M059J (cell line): Measurements from ENCODE around the gene BCL11B. TPM values are rescaled to one million over a fixed set of nuclear protein-coding genes. Genes with fewer than 3 reads are reported as not detected.

ENCODE experiments used
- DNase-seq: peaks from one replicate; pipeline ENCODE4 v3.0.0-alpha.2; 2012; ENCODE audit warnings: low read depth
- total RNA-seq: library from RNA; depleted of rRNA; stranded (reverse); fragments of >200 nt; shearing (Covaris generic); gene quantifications from 2 replicates; pipeline ENCODE4 v1.2.3, GENCODE V29; 2014

Gene BCL11B
- total RNA-seq, 1 experiment from 2014 or later, result 0.02 TPM

DNA sequence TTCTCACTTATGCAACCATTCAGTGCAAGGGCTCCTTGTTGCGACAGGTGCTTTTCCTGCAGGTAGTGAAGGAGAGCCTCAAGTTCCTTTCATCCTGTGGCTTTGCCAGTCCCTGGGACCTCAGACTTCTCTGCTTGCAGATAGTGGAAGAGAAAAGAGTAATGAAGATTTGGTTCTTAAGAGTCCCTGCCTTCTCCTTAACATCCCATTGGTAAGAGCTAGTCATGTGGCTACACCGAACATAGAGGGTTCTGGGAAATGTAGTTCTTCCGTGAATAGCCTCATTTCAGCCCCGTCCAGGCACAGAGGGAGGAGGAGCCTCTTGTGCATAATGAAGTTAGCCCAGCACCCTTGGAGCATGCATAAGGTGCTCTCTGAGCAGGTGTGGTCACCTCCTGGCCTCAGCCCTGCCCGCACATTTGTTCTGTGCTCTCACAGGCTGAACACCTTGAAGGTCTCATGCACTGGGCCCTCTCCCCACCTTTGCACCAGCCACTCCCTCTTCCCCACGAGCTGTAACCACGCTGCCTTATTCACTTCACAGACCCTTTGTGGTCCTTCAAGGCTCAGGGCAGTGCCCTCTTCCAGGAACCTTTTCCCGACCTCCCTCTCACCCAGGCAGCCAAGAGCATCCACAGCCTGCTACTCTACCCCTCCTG, 134.0 kb downstream of the BCL11B start:
- DNase-seq, result no peak

DNA sequence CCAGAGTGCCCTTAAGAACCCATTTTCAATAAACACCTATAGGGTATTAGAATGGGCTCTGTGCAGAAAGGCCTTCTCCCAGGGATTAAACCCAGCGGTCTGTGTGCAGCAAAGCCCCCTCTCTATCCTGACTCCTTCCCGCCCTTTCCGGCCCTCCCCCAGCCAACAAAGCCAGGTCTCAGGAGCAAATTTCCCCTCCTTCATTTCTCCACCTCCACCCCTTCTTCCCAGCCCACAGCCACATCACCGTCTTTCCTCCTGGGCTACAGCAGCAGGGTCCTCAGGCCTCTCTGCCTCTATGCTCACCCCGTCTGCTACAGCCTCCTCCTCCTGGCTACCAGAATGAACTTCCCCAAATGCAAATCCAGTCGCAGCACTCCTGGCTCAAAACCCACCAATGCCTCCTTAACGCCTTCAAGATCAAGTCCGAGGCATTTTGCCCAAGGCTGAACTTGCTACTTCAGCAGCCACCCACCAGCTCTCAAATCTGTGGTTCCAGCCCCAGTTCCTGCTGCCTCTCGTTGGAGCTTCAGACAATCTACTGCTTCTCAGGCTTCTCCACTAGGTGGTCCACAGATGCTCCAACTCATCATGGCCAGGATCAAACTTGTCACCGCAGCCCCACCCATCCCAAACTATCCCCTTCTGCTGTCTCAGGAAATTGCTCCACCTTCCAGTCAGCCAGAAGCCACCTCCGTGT, 134.8 kb downstream of the BCL11B start:
- DNase-seq, result no peak

DNA sequence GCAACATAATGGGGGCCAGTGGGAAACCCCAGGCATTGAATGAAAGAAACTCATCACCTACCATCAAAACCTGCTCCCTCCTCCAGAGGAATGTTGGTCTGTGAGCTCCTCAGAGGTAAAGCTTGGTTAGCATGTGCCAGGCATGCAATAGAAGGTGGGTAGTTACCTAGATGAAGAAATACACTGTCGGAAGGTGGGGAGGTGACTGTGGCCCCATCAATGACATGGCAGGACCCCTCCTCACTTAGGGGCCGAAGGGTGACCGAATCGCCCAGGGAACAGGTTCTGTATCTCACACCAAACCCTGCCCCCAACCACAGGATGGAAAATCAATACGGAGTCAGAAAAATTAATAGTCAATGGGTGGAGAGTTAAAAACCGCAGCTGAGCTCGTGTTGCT, 135.6 kb downstream of the BCL11B start:
- DNase-seq, result no peak

DNA sequence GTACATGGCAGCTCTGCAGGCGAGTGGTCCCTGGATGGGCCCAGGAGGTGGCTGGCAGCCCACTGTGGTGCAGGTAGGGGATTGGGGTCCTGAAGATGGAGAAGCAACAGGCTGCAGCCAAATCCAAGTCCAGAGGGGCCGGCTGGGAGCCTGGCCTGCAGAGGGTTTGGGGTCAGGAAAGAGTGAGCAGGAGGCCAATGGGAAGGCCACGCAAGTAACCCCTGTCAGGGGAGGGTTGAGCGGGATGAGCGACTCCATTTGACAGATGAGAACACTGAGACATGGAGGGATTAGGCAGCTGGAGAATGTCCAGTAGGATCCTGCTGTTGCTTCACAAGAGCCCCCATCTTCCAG, 136.0 kb downstream of the BCL11B start:
- DNase-seq, result no peak

DNA sequence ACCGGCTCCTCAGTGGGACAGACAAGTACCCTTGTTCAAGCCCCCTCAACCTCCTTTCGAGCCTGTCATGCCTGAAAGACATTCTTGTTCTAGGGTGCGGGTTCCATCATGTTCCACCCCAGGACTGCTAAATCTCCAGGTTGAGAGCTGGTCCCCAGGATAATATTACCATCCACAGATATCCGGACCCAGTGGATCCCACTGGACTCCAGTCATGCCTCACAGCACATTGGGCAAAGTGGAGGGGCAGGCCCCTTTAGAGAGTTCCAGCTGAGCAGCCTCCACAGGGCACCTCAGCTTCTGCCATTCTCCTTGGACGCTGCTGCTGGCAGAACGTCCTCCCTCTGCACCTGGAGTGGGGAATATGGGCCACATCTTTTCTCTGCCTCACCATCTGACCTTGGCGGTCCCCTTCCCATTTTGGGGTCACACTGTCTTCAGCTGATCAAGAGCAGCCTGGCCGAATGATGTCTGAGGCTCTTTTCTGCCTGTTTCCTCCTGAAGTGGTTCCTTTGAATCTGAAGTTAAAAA, 137.4 kb downstream of the BCL11B start:
- DNase-seq, result no peak

DNA sequence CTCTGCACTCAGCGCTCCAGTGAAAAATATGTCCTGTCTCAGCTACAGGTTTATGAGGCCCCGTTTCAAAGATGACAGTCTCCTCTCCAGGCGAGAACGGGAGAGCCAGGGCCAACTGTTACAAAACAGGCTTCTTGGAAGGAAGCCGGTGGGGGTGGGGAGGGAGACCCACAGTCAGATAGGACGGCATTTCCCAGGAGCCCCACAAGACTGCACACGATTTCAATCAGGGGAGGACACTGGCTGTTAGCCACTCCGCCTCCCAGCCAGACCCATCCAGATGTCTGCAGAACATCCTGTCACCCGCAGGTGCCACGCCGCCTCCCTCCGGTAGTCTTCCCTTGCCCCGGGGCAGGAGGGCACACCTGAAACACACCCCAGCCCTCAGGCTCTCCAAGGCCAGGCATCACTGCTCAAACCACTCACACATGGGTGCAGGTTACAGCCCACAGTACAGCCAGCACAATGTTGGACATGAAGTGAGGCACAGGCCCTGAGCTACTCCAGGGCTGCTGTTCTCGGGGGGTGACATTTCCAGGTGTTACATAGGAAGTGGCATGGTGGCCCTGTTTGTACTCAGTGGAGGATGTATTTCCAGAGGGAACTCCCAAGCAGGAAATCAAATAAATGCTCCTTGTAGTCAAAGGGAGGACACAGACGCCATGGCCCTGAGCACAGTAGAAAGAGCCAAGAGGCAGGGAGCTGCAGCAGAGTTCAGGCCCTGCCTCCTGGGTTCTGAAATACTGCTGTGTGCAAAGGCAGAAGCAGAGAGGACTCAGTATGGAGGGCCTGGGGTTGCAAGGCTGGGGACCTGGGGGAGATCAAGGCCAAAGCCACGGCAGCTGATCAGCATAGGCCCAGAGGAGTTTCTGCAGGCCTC, 138.1 kb downstream of the BCL11B start:
- no peak for DNase-seq

DNA sequence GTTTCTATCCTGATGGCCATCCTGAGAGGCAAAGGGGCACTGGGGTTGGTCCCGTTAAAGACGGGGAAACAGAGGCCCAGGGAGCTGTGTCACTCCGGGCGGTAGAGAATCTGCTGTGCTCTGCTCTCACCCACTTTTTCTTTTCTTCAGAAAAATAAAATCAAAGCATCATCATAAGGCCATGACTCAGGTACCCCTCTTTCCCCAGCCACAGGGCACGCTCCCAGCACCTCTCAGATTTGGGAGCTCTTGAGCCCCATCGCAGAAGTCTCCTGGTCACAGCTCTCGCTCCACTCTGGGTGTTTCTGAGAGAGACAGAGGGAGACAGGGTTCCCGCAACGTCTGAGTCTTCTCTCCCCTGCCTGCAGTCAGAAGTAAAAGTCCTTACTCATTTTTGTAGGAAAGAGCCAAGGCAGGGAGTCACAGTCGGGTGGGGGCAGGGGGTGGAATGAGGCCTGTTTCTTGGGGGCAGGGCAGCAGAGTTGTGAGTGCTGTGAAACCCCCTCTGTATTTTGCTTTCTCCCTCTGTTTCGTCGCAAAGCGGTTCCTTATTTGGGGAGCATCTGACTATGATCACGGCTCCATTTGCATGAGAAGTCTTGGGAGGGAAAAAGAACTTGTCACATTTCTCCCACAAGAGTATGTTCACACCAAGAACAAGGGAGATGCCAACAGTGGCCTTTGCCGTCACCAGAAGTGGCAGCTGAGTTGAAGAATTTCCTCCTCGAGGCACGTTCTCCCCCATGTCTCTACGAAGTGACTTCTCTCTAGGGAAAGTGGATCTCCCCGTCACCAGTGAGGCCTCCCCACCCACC, 139.0 kb downstream of the BCL11B start:
- no peak for DNase-seq

DNA sequence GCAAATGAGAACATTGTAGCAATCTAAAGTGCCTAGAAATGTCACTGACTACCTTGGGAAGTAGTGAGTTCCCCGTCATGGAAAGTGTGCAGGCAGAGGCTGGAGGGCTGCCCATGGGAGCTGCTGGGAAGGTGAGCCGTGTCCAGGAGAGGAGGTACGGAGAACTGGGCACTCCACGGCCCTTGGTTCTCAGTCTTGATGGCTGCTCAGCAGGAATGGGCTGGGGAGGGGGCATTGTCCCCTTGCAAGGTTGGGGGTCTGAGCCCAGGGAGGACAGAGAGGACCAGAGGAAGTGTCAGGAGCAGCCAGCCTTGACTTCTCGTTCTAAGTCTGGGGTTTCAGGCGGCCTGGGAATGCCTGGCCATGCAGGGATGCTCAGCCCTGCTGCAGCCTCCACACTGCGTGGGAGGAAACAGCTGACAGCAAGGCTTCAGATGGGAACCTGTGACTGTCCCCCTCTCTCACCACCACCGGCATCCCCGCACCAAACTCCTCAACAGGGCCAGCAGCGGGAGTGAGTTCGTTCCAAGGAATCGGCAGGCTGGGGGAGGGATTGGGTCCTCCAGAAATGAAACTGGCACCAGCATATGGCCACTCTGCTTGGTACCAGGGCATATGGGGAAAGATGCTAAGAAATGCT, 140.2 kb downstream of the BCL11B start:
- no peak for DNase-seq

DNA sequence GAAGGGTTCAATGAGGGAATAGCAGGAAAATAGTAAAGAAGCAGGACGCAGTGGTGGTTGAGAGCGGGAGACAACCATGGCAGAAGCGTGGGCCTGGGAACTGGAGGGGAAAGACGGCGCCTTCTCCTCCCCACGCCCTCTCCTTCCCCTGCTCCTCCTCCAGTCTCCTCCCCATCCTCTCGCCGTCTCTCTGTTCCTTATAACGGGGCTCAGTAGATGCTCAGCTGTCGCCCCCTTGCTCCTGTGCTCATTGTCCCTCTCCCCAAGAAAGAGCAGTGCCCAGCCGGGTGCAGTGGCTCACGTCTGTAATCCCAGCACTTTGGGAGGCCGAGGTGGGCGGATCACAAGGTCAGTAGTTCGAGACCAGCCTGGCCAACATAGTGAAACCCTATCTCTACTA, 142.0 kb downstream of the BCL11B start:
- no peak for DNase-seq

DNA sequence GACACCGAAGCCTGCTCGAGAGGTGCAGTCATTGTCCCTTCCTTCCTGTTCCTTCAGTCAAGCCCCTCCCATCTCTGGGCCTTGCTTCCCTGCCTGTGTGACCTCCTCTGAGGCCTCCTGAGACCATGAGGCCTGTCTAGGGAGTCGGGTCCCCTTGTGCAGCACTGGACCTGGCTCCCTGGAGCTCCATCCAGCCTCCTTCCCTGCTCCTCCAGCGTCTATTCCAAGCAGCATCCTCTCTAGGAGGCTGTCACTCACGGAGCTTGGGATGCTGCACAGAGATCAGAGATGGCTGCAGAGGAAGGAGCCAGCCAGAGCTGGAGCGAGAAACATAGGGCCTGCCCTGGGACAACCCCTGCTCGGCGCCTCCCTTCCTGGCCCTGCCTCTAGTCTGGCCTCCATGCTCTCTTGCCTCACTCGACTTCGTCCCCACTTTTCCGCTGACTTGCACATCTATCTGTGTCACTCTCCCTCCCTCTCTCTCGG, 142.7 kb downstream of the BCL11B start:
- DNase-seq, result no peak

DNA sequence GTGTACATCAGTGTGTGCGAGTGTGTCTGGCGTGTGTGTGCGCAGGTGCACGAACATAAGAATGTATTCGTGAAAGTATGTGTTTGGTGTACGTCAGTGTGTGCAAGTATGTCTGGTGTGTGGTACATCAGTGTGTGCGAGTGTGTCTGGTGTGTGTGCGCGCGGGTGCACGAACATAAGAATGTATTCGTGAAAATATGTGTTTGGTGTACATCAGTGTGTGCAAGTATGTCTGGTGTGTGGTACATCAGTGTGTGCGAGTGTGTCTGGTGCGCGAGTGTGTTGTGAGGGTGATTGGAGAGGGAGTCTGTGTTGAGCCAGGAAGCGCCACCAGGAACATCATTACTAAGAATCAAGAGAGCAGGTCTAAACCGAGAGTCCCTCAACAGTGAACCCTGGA, 143.8 kb downstream of the BCL11B start:
- DNase-seq, result no peak

DNA sequence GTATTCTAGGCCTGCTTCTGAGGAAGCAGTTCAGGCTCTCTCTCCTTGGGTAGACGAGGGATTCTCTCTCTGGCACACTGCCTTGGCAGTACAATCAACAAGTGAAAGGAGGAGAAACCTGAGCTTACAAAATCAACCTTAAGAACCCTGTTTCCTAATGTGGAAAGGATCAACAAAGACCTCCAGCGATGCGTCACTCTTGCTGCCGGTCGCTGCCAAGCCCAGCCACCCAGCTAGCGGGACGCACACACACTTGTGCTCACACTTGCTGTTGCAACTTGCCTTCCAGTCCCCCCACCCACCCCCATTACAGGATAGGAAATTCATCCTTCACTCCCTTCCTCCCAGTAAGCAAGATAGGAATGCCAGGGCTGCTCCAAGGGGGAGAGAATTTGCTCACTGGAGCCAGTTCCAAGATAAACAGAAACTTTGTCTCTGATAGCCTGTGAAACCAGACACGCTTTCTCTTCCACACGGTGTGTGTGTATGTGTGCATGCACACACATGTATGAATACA, 144.3 kb downstream of the BCL11B start:
- peak; percentile 3 for DNase-seq

DNA sequence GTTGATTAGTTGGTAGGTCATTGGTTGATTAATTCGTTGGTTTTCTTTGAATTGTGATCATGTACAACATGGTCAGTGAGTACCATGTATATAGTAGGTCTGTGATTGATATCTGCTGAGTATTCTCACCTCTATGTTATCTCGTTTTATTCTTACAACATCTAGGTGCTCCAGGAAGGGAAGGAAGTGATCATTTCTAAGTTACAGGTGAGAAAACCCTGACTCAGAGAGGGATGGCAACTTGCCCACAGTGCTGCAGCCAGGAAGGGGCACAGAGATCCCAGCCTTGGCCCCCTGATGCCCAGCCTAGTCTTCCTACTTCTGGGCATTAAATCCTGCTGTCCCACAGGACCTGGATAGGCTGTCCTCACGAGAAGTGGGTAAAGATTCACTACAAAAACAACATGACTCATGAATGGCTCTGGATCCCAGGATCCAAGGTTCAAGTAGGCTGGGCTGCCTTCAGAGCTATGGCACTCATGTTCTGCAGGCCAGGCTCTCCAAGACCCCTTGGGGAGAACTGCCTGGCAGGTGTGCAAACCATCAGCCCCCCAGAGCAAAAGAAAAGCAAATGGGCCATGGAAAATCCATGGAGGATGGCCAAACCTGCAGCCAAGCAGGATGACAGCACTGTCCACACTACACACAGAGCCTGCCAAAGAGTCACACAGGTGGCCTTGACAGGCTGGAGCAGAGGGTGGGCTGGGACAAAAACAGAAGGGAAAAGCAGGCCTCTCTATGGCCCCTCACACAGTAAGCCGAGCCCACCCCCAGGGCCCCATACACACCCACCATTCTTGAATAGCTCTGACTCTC, 146.2 kb downstream of the BCL11B start:
- DNase-seq, result no peak

DNA sequence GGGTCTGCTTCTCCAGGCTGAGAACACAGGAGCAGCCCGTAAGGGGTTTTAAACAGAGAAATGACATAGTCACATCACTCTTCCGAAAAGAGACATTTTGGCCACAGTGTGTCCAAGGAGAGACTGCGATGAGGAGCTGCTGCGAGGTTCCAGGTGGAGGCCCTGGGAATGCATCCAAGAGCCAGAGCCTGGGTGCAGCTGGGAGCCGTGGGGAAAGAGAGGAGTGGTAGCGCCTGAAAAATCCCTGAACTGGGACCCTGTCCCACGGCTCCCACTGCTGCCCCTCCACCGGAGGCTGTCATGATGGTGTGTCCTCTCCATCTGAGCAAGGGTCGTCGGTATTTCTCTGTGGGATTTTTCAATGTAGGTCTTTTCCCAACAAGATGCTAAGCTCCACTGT, 146.9 kb downstream of the BCL11B start:
- DNase-seq, result no peak

DNA sequence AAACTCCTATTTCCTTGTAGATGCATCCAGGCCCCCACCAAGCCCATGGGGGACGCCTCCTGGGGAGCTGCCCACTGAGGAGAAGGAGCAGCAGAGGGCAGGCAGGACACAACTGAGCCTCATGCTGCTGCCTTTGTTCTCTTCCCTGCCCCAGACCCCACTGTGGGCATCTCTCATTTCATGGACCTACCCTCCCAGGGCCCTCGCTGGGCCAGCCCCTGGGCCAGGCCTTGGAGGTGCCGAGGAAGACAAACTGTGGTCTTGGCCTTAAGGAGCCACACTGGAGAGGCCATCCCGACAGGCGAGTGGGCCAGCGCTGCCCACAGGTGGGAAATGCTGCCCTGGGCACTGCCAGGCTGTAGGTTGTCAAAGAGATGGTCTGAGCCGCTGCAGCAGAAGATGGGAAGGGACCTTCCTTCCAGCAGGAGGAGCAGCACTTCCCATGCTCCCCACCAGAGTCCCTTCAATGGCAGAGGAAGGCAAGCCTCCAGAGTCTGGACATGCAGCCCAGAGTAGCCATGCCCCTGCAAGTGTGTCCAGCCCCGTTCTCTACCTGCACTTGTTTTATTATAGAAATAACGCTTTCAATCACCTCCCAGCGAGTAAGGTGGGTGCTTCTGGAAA, 147.4 kb downstream of the BCL11B start:
- no peak for DNase-seq

DNA sequence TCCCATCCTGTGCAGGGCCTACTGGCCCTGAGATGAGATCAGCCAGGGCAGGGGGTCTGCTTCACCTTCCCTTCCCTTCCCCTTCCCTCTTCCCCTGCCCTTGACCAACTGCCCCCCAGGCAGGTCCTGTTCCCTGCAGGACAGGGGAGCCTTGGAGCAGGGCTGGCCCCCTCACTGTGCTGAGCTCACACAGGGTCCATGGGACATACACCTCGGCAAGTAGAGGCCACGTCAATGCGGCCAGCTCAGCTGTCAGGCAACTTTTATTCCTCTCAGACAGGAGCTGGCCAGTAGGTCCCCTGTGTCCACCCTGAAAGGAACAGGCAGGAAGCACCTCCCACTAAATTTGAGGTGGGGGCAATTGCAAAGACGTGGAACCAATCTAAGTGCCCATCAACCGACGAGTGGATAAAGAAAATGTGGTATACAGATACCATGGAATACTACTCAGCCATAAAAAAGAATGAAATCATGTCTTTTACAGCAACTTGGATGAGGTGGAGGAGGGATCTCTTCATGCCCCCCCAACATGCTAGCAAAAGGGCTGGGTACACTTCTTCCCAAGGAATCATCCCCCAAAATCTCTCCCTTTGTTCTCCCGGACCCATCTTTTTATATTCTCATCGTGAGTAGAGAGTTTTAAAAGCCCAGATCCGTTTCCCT, 148.7 kb downstream of the BCL11B start:
- no peak for DNase-seq

DNA sequence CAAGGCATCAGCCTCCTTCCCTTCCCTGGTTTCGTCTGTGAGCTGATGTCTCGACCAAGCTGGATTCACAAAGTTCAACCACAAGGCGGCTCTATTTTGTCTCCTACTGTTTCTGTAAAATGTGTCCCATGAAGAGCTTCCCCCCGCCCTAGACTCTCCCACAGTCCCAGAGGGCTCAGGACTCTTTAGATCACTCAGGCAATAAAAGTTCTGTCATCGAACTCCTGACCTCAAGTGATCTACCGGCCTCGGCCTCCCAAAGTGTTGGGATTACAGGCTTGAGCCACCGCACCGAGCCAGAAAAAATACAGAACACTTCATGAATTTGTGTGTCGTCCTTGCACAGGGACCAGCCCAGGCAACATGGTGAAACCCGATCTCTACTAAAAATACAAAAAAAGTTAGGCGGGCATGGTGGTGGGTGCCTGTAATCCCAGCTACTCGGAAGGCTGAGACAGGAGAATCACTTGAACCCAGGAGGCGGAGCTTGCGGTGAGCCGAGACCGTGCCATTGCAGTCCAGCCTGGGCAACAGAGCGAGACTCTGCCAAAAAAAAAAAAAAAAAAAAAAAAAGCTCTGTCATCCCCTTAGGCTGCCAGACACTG, 149.4 kb downstream of the BCL11B start:
- no peak for DNase-seq

DNA sequence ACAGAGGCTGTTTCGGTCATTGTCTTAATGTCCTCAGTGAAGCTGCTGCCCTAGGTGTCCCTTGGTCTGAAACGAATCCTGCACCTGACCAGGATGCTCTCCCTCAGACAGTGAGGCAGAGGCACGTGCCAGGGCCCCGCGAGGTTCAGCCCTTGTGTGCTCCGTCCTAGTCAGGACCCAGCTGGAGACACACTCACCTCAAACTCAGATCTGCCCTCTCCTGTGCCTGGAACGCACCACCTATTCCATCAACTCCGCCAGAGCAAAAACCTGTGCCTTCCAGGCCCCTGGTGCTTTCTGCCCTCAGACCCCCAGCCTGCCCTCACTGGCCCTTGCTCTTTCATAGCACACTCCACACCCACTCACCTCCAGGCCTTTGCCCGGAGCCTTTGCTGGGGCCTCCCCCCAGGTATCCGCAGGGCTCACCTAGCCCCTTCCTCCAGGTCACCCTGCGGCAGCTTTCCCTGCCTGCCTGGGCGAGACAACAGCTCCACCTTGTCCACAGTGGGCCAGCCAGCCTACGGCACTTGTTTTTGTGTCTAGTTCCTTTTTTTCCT, 150.6 kb downstream of the BCL11B start:
- DNase-seq, result no peak
